ENCODE data around the gene WNT4.

Gene WNT4

DNA sequence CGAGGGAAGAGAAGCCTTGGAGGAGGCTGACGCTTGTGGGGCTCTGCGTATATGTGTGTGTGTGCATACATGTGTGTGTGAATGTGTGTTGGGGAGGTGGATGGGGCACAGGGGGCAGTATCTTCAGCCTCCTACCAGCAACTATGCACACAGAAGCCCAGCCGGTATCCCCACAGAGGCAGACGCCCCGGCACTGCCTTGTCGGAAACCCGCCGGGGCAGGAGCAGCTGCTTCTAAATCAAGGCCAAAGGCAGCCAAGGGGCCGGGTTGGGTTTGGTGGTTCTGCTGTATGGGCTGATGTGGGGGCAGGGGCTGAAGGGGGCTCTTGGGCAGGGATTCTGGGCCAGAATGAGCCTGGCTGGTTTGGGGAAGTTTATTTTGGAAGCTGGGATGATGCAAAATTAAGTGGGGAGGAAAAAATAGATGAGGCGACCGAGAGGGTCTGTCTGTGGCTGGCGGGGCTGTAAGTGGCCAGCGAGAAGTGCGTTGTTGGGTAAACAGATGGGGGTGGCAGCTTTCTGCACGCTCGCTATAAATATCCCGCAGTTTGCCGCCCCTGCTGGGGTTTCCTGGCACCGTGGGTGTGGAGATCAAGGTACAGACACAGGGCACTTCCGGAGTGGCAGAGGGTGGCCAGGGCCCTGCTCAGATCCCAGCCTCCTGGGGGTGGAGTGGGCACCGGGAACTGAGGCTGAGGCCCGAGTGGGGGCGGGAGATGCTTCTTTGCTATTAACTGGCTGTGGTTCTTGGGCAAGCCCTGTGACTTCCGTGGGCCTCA is 11.0 kb upstream of the WNT4 start:
- H3K4me1 ChIP-seq (ENCODE audit: insufficient read depth, low read length) = no peaks in the 10 kb centered on the region
- no peaks in the 10 kb centered on the region for H3K36me3 ChIP-seq (ENCODE audit: insufficient read depth, low read length)
- no peaks in the 10 kb centered on the region for H3K9me3 ChIP-seq (ENCODE audit: insufficient read depth, low read length, severe bottlenecking)
- H2AFZ ChIP-seq (ENCODE audit: low read depth, low read length) = no peak overlapping the region
- H3K4me3 ChIP-seq (ENCODE audit: low read depth in 1 of 2, low read length in 2 of 2) = no peak overlapping the region
- H4K20me1 ChIP-seq (ENCODE audit: insufficient read depth, low read length) = peaks cover 6% of the 10 kb centered on the region; the same call in 1 of the 2 replicates
- no peak for ATAC-seq (ENCODE audit: insufficient read depth, low read depth)
- no peaks in the 10 kb centered on the region for H3K79me2 ChIP-seq (ENCODE audit: insufficient read depth, low read length)
- H3K27me3 ChIP-seq (ENCODE audit: insufficient read depth, low read length, poor library complexity) = peaks cover 5% of the 10 kb centered on the region
- H3K9ac ChIP-seq (ENCODE audit: low read depth, low read length) = no peak overlapping the region
- no peak for DNase-seq
- no peak overlapping the region for H3K27ac ChIP-seq (ENCODE audit: low read length)
- TF ChIP-seq, protein P1, sequence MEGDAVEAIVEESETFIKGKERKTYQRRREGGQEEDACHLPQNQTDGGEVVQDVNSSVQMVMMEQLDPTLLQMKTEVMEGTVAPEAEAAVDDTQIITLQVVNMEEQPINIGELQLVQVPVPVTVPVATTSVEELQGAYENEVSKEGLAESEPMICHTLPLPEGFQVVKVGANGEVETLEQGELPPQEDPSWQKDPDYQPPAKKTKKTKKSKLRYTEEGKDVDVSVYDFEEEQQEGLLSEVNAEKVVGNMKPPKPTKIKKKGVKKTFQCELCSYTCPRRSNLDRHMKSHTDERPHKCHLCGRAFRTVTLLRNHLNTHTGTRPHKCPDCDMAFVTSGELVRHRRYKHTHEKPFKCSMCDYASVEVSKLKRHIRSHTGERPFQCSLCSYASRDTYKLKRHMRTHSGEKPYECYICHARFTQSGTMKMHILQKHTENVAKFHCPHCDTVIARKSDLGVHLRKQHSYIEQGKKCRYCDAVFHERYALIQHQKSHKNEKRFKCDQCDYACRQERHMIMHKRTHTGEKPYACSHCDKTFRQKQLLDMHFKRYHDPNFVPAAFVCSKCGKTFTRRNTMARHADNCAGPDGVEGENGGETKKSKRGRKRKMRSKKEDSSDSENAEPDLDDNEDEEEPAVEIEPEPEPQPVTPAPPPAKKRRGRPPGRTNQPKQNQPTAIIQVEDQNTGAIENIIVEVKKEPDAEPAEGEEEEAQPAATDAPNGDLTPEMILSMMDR (IDR thresholded peaks at IDR 0.05; ENCODE audit: borderline replicate concordance, extremely low read depth, low read length, poor library complexity, severe bottlenecking) = no peak
- TF ChIP-seq EZH2 (IDR thresholded peaks at IDR 0.05; ENCODE audit: borderline replicate concordance, low read depth, low read length, severe bottlenecking) = no peak
- no peak overlapping the region for H3K4me2 ChIP-seq (ENCODE audit: insufficient read depth, low read length)

DNA sequence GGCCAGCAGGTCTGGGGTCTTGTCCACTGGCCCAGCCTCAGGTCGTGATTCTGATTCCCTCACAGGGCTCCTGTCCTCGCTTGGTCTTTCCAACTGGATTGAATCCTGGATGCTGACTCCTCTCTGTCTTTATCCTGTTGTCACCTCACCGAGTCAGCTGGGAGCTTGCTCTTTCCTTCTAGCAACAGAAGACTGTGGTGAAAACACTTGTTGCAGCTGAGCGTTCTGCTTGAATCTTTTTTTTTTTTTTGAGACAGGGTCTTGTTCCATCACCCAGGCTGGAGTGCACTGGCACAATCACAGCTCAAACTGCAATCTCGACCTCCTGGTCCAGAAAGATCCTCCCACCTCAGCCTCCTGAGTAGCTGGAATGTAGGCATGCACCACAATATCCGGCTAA is 8.0 kb upstream of the WNT4 start:
- H3K27ac ChIP-seq (ENCODE audit: low read length) = no peak overlapping the region
- H3K4me1 ChIP-seq (ENCODE audit: insufficient read depth, low read length) = no peaks in the 10 kb centered on the region
- no peaks in the 10 kb centered on the region for H3K79me2 ChIP-seq (ENCODE audit: insufficient read depth, low read length)
- no peak for ATAC-seq (ENCODE audit: insufficient read depth, low read depth)
- TF ChIP-seq, protein P1 (IDR thresholded peaks at IDR 0.05; ENCODE audit: borderline replicate concordance, extremely low read depth, low read length, poor library complexity, severe bottlenecking) = no peak
- no peak overlapping the region for H3K9ac ChIP-seq (ENCODE audit: low read depth, low read length)
- no peak overlapping the region for H3K4me3 ChIP-seq (ENCODE audit: low read depth in 1 of 2, low read length in 2 of 2)
- H3K27me3 ChIP-seq (ENCODE audit: insufficient read depth, low read length, poor library complexity) = peaks cover 5% of the 10 kb centered on the region
- no peak overlapping the region for H2AFZ ChIP-seq (ENCODE audit: low read depth, low read length)
- H3K9me3 ChIP-seq (ENCODE audit: insufficient read depth, low read length, severe bottlenecking) = no peaks in the 10 kb centered on the region
- peaks cover 11% of the 10 kb centered on the region for H4K20me1 ChIP-seq (ENCODE audit: insufficient read depth, low read length)
- DNase-seq = no peak
- no peak overlapping the region for H3K4me2 ChIP-seq (ENCODE audit: insufficient read depth, low read length)
- H3K36me3 ChIP-seq (ENCODE audit: insufficient read depth, low read length) = no peaks in the 10 kb centered on the region

DNA sequence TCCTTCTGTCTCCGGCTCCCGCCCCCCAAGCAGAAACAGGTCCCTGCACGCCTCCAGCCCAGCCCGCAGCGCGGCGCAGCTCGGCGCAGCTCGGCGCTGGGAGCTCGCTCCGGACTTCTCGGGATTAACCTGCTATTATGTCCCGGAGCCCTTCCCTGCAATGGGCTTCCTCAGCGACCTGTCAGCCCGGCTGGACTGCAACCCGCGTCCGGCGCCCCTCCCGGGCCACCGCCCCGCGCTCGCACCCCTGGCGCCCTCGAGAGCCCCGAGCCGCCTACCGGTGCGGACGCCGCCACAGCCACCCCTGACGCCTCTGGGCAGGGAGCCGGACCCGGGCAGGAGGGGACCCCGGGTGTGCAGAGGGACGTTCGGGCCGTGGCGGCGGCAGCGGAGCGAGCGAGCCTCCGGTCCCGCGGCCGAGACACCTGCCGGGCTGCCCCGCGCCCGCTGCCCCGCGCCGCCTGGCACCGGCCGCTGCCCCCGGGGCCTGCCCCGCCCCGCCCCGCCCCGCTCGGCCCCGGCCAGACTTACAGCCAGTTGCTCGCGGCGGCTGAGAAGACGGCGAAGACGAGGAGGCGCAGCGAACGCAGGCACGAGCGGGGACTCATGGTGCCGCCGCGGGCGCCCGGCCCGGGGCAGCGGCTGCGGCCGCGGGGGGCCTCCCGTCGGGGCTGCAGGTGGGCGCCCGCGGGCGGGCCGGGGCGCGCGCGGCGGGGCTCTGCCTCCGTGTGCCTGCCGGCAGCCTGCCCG is 407 bp downstream of the WNT4 start:
- DNase-seq (no peak), ATAC-seq (ENCODE audit: insufficient read depth, low read depth) (no peak)
- no peaks in the 10 kb centered on the region for H3K27me3 ChIP-seq (ENCODE audit: insufficient read depth, low read length, poor library complexity)
- no peak overlapping the region for H2AFZ ChIP-seq (ENCODE audit: low read depth, low read length)
- no peaks in the 10 kb centered on the region for H3K79me2 ChIP-seq (ENCODE audit: insufficient read depth, low read length)
- no peaks in the 10 kb centered on the region for H3K36me3 ChIP-seq (ENCODE audit: insufficient read depth, low read length)
- no peak overlapping the region for H3K4me3 ChIP-seq (ENCODE audit: low read depth in 1 of 2, low read length in 2 of 2)
- no peak overlapping the region for H3K9ac ChIP-seq (ENCODE audit: low read depth, low read length)
- no peaks in the 10 kb centered on the region for H3K4me1 ChIP-seq (ENCODE audit: insufficient read depth, low read length)
- H3K4me2 ChIP-seq (ENCODE audit: insufficient read depth, low read length) = no peak overlapping the region
- H3K27ac ChIP-seq (ENCODE audit: low read length) = no peak overlapping the region
- H4K20me1 ChIP-seq (ENCODE audit: insufficient read depth, low read length) = peaks cover 29% of the 10 kb centered on the region
- TF ChIP-seq, protein P1 (IDR thresholded peaks at IDR 0.05; ENCODE audit: borderline replicate concordance, extremely low read depth, low read length, poor library complexity, severe bottlenecking) = no peak
- TF ChIP-seq EZH2 (IDR thresholded peaks at IDR 0.05; ENCODE audit: borderline replicate concordance, low read depth, low read length, severe bottlenecking) = no peak
- no peaks in the 10 kb centered on the region for H3K9me3 ChIP-seq (ENCODE audit: insufficient read depth, low read length, severe bottlenecking)

All from DND-41 (cell line).